ENCODE data around the gene ZDHHC18.

Gene ZDHHC18

DNA sequence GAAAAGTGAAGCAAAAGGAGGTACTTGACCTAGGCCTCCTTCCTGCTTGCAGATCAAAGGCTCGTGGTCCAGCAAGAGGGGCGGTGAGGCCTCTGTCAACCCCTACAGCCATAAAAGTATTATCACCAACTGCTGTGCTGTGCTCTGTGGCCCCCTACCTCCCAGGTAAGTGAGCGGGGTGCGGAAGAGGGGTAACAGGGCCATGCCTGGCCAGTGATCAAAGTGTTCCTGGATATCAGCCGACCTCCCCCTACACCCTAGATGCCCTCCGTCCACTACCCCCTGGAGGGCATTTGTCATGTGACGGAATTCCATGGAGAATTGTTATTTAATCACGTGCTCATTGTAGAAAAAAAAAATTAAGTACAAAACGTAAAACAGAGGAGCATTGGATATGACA, 26.2 kb downstream of the ZDHHC18 start (continued):
- TF ChIP-seq, protein P1, sequence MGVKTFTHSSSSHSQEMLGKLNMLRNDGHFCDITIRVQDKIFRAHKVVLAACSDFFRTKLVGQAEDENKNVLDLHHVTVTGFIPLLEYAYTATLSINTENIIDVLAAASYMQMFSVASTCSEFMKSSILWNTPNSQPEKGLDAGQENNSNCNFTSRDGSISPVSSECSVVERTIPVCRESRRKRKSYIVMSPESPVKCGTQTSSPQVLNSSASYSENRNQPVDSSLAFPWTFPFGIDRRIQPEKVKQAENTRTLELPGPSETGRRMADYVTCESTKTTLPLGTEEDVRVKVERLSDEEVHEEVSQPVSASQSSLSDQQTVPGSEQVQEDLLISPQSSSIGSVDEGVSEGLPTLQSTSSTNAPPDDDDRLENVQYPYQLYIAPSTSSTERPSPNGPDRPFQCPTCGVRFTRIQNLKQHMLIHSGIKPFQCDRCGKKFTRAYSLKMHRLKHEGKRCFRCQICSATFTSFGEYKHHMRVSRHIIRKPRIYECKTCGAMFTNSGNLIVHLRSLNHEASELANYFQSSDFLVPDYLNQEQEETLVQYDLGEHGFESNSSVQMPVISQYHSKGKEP (tag by site-specific recombination; IDR thresholded peaks at IDR 0.05) = no peak
- TF ChIP-seq ZNF518A (tag by site-specific recombination; conservative IDR thresholded peaks at IDR 0.05; ENCODE audit: low read depth) = no peak
- TF ChIP-seq ZNF394 (tag by site-specific recombination; IDR thresholded peaks at IDR 0.05; ENCODE audit: borderline replicate concordance) = no peak
- TF ChIP-seq ZNF26 (tag by site-specific recombination; IDR thresholded peaks at IDR 0.05) = no peak
- TF ChIP-seq ELK4 (IDR thresholded peaks at IDR 0.05; ENCODE audit: borderline replicate concordance, low read depth, low read length) = no peak
- no peak for TF ChIP-seq ZBTB1 (tag by site-specific recombination; IDR thresholded peaks at IDR 0.05)
- no peak for TF ChIP-seq ZNF580 (tag by site-specific recombination; IDR thresholded peaks at IDR 0.05)
- no peak for TF ChIP-seq ZSCAN30 (tag by site-specific recombination; IDR thresholded peaks at IDR 0.05)

DNA sequence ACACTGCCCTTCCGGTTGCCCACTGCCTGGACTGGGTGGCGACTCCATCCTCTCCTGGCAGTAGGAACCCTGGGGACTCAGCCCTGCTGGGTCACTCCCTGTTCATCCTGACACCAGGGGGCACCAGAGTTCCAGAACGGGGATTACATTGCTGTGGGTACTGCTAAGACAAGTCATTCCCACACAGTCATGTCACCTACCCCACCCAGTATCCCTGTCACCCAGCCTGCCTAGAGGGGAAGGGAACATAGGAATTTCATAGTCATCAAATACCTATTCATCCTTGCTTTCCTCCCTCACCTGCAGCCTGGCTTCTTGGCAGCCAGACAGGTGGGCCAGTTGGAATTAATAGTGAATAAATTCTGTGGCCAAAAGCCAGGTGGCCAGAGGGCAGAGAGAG, 26.7 kb downstream of the ZDHHC18 start:
- no peaks in the 10 kb centered on the region for H3K4me1 ChIP-seq (ENCODE audit: control insufficient read depth, insufficient read depth, low read length)
- H3K4me3 ChIP-seq (ENCODE audit: low read depth, low read length) = no peak overlapping the region
- POLR2A ChIA-PET = no interaction called here
- peaks cover 0 to 83% of the 10 kb centered on the region in 2 experiments; a peak in 2 of 3 replicates for H3K36me3 ChIP-seq (ENCODE audit: control insufficient read depth in 2 of 2, insufficient read depth in 1 of 2, low read length in 2 of 2)
- no peak overlapping the region for H3K27ac ChIP-seq (ENCODE audit: extremely low read depth, low read depth, low read length)
- H3K9me3 ChIP-seq (ENCODE audit: control insufficient read depth, insufficient read depth, low read depth, low read length) = no peaks in the 10 kb centered on the region
- CTCF ChIA-PET = no interaction called here
- TF ChIP-seq ZBTB10 (tag by site-specific recombination; IDR thresholded peaks at IDR 0.05) (no peak), GLIS1 (tag by site-specific recombination; IDR thresholded peaks at IDR 0.05) (0 out of 2 replicates have a peak, but pooled peaks have one; percentile 23), KLF8 (tag by site-specific recombination; IDR thresholded peaks at IDR 0.05) (peak; percentile 48; the same call in 1 of the 2 replicates), ZNF654 (tag by site-specific recombination; IDR thresholded peaks at IDR 0.05; ENCODE audit: low read depth) (peak; percentile 66), ZNF19 (tag by site-specific recombination; IDR thresholded peaks at IDR 0.05; ENCODE audit: low read depth) (no peak), ZNF16 (tag by site-specific recombination; IDR thresholded peaks at IDR 0.05; ENCODE audit: low read depth) (no peak), ZNF394 (tag by site-specific recombination; IDR thresholded peaks at IDR 0.05; ENCODE audit: borderline replicate concordance) (no peak), ZNF473 (tag by site-specific recombination; IDR thresholded peaks at IDR 0.05) (no peak), INSM2 (tag by site-specific recombination; IDR thresholded peaks at IDR 0.05) (peak; percentile 54; the same call in 1 of the 2 replicates), CTCF (tag by site-specific recombination; IDR thresholded peaks at IDR 0.05) (peak; percentile 45; the same call in 1 of the 2 replicates), ZNF600 (tag by site-specific recombination; IDR thresholded peaks at IDR 0.05) (peak; percentile 80), ZNF23 (tag by site-specific recombination; IDR thresholded peaks at IDR 0.05; ENCODE audit: borderline replicate concordance) (no peak), ZNF132 (tag by site-specific recombination; IDR thresholded peaks at IDR 0.05; ENCODE audit: borderline replicate concordance) (no peak)

Data from HEK293 (cell line).